HEK293 (cell line): ENCODE measurements around the gene ZNF428.
A peak's percentile ranks its signal among the peaks of the same experiment; 100 is the strongest.

Experiments
- GLI4 ChIP-seq: fragments of 450-650 bp; formaldehyde crosslinking; IDR thresholded peaks from 2 replicates; pipeline ENCODE4 v1.5.1; 2016; ENCODE audit warnings: missing biosample characterization, missing genetic modification characterization
- KLF16 ChIP-seq: fragments of 450-650 bp; formaldehyde crosslinking; IDR thresholded peaks from 2 replicates; pipeline ENCODE4 v1.5.1; 2017; ENCODE audit warnings: missing biosample characterization, missing genetic modification characterization
- OSR2 ChIP-seq: fragments of 450-650 bp; formaldehyde crosslinking; IDR thresholded peaks from 2 replicates; pipeline ENCODE4 v1.5.1; 2016; ENCODE audit warnings: missing biosample characterization, missing genetic modification characterization
- PRDM1 ChIP-seq: fragments of 450-650 bp; formaldehyde crosslinking; IDR thresholded peaks from 2 replicates; pipeline ENCODE4; 2016; ENCODE audit warnings: missing biosample characterization, missing genetic modification characterization
- REPIN1 ChIP-seq: fragments of 450-650 bp; formaldehyde crosslinking; IDR thresholded peaks from 2 replicates; pipeline ENCODE4 v1.5.1; 2017; ENCODE audit warnings: missing biosample characterization, missing genetic modification characterization, low read depth
- SCRT2 ChIP-seq: fragments of 450-650 bp; formaldehyde crosslinking; IDR thresholded peaks from 2 replicates; pipeline ENCODE4 v1.5.1; 2016; ENCODE audit warnings: missing biosample characterization, missing genetic modification characterization
- ZBTB1 ChIP-seq: fragments of 450-650 bp; formaldehyde crosslinking; IDR thresholded peaks from 2 replicates; pipeline ENCODE4 v1.5.1; 2016; ENCODE audit warnings: missing biosample characterization, missing genetic modification characterization
- ZBTB48 ChIP-seq: fragments of 450-650 bp; formaldehyde crosslinking; IDR thresholded peaks from 2 replicates; pipeline ENCODE4 v1.5.1; 2016; ENCODE audit warnings: missing biosample characterization, missing genetic modification characterization
- ZNF121 ChIP-seq: fragments of 450-650 bp; formaldehyde crosslinking; IDR thresholded peaks from 2 replicates; pipeline ENCODE4 v1.5.1; 2016; ENCODE audit warnings: missing biosample characterization, missing genetic modification characterization
- ZNF133 ChIP-seq: fragments of 450-650 bp; formaldehyde crosslinking; IDR thresholded peaks from 2 replicates; pipeline ENCODE4 v1.5.1; 2016; ENCODE audit warnings: missing biosample characterization, missing genetic modification characterization
- ZNF211 ChIP-seq: fragments of 450-650 bp; formaldehyde crosslinking; IDR thresholded peaks from 2 replicates; pipeline ENCODE4 v1.5.1; 2016; ENCODE audit warnings: low read depth, missing biosample characterization, missing genetic modification characterization
- ZNF26 ChIP-seq: fragments of 450-650 bp; formaldehyde crosslinking; IDR thresholded peaks from 2 replicates; pipeline ENCODE4 v1.5.1; 2016; ENCODE audit warnings: missing biosample characterization, missing genetic modification characterization
- ZNF280C ChIP-seq: fragments of 450-650 bp; formaldehyde crosslinking; IDR thresholded peaks from 2 replicates; pipeline ENCODE4 v1.5.1; 2016; ENCODE audit warnings: missing biosample characterization, missing genetic modification characterization
- ZNF324 ChIP-seq: fragments of 450-650 bp; formaldehyde crosslinking; IDR thresholded peaks from 2 replicates; pipeline ENCODE4 v1.5.1; 2016; ENCODE audit warnings: missing biosample characterization, missing genetic modification characterization
- ZNF335 ChIP-seq: fragments of 450-650 bp; formaldehyde crosslinking; conservative IDR thresholded peaks from 2 replicates; pipeline ENCODE4 v1.5.1; 2016; ENCODE audit warnings: missing biosample characterization, missing genetic modification characterization
- ZNF37A ChIP-seq: fragments of 450-650 bp; IDR thresholded peaks from 2 replicates; pipeline ENCODE4 v1.5.1; 2018; ENCODE audit warnings: missing biosample characterization, missing genetic modification characterization
- ZNF488 ChIP-seq: fragments of 450-650 bp; formaldehyde crosslinking; IDR thresholded peaks from 2 replicates; pipeline ENCODE4 v1.5.1; 2016; ENCODE audit warnings: missing biosample characterization, missing genetic modification characterization
- ZNF530 ChIP-seq: fragments of 450-650 bp; formaldehyde crosslinking; IDR thresholded peaks from 2 replicates; pipeline ENCODE4 v1.5.1; 2016; ENCODE audit warnings: low read depth, missing biosample characterization, missing genetic modification characterization
- ZNF629 ChIP-seq: fragments of 450-650 bp; formaldehyde crosslinking; IDR thresholded peaks from 2 replicates; pipeline ENCODE4 v1.5.1; 2017; ENCODE audit warnings: missing biosample characterization, missing genetic modification characterization
- ZNF658 ChIP-seq: fragments of 450-650 bp; formaldehyde crosslinking; IDR thresholded peaks from 2 replicates; pipeline ENCODE4; 2016; ENCODE audit warnings: missing biosample characterization, missing genetic modification characterization
- ZNF664 ChIP-seq: fragments of 450-650 bp; formaldehyde crosslinking; IDR thresholded peaks from 2 replicates; pipeline ENCODE4 v1.5.1; 2016; ENCODE audit warnings: missing biosample characterization, missing genetic modification characterization
- ZXDB ChIP-seq: fragments of 450-650 bp; formaldehyde crosslinking; IDR thresholded peaks from 2 replicates; pipeline ENCODE4 v1.5.1; 2016; ENCODE audit warnings: missing biosample characterization, missing genetic modification characterization
- TF ChIP-seq, protein P1 (sequence below): fragments of 450-650 bp; formaldehyde crosslinking; IDR thresholded peaks from 2 replicates; pipeline ENCODE4 v1.5.1; 2016; ENCODE audit warnings: missing biosample characterization, missing genetic modification characterization, borderline replicate concordance
- TF ChIP-seq, protein P2 (sequence below): fragments of 450-650 bp; formaldehyde crosslinking; IDR thresholded peaks from 2 replicates; pipeline ENCODE4 v1.5.1; 2016; ENCODE audit warnings: missing biosample characterization, missing genetic modification characterization
- TF ChIP-seq, protein P3 (sequence below): fragments of 450-650 bp; formaldehyde crosslinking; IDR thresholded peaks from 2 replicates; pipeline ENCODE4 v1.5.1; 2017; ENCODE audit warnings: missing biosample characterization, missing genetic modification characterization

The ZNF428 gene

DNA sequence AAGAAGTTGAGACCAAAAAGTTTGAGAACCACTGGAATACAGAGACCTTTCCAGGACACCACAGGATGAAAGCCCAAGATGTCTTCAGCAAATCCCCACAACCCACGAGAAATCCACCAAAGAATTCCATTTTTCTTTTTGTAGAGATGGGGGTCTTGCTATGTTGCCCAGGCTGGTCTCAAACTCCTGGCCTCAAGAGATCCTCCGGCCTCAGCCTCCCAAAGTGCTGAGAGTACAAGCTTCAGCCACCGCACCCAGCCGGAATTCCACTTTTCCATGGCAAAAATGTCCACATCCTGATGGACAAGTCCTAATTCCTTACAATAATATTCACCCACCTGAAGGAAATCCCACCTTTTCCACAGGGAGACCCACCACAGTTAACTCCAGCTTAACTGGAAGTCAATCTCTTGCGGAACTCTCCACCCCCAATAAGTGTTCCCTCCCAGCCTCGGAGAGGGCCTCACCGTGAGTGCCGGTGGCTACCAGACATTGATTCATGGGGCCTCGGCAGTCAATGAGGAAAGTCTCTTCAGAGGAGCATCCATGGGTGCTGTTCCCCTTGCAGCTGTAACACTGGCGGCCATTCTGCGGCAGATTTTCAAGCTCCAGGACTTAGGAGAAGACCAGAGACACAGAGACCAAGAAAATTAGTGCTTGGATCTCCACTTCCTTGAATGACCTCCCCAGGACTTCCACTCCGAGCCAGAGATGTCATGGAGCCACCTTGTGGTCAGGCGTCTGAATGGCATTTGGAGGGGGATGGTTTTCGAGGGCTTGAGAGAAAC lies 32.5 kb upstream of the ZNF428 start (continued):
- TF ChIP-seq ZNF658 (tag by site-specific recombination) (no peak), ZBTB1 (tag by site-specific recombination) (no peak), ZNF629 (tag by site-specific recombination) (peak; percentile 35; the same call in 1 of the 2 replicates), ZNF26 (tag by site-specific recombination) (no peak), ZNF664 (tag by site-specific recombination) (no peak), ZNF335 (tag by site-specific recombination) (peak; percentile 70), GLI4 (tag by site-specific recombination) (no peak), ZXDB (tag by site-specific recombination) (peak; percentile 27; the same call in 1 of the 2 replicates), ZNF324 (tag by site-specific recombination) (no peak), OSR2 (tag by site-specific recombination) (no peak), ZNF530 (tag by site-specific recombination) (no peak), ZBTB48 (tag by site-specific recombination) (no peak), PRDM1 (0 out of 2 replicates have a peak, but pooled peaks have one; percentile 36), KLF16 (tag by site-specific recombination) (no peak), ZNF37A (no peak), REPIN1 (tag by site-specific recombination) (no peak), ZNF280C (no peak), ZNF488 (tag by site-specific recombination) (no peak), ZNF211 (tag by site-specific recombination) (no peak), ZNF133 (tag by site-specific recombination) (no peak), ZNF121 (peak; percentile 97), SCRT2 (tag by site-specific recombination) (no peak)
- TF ChIP-seq, protein P1, sequence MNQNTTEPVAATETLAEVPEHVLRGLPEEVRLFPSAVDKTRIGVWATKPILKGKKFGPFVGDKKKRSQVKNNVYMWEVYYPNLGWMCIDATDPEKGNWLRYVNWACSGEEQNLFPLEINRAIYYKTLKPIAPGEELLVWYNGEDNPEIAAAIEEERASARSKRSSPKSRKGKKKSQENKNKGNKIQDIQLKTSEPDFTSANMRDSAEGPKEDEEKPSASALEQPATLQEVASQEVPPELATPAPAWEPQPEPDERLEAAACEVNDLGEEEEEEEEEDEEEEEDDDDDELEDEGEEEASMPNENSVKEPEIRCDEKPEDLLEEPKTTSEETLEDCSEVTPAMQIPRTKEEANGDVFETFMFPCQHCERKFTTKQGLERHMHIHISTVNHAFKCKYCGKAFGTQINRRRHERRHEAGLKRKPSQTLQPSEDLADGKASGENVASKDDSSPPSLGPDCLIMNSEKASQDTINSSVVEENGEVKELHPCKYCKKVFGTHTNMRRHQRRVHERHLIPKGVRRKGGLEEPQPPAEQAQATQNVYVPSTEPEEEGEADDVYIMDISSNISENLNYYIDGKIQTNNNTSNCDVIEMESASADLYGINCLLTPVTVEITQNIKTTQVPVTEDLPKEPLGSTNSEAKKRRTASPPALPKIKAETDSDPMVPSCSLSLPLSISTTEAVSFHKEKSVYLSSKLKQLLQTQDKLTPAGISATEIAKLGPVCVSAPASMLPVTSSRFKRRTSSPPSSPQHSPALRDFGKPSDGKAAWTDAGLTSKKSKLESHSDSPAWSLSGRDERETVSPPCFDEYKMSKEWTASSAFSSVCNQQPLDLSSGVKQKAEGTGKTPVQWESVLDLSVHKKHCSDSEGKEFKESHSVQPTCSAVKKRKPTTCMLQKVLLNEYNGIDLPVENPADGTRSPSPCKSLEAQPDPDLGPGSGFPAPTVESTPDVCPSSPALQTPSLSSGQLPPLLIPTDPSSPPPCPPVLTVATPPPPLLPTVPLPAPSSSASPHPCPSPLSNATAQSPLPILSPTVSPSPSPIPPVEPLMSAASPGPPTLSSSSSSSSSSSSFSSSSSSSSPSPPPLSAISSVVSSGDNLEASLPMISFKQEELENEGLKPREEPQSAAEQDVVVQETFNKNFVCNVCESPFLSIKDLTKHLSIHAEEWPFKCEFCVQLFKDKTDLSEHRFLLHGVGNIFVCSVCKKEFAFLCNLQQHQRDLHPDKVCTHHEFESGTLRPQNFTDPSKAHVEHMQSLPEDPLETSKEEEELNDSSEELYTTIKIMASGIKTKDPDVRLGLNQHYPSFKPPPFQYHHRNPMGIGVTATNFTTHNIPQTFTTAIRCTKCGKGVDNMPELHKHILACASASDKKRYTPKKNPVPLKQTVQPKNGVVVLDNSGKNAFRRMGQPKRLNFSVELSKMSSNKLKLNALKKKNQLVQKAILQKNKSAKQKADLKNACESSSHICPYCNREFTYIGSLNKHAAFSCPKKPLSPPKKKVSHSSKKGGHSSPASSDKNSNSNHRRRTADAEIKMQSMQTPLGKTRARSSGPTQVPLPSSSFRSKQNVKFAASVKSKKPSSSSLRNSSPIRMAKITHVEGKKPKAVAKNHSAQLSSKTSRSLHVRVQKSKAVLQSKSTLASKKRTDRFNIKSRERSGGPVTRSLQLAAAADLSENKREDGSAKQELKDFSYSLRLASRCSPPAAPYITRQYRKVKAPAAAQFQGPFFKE: no peak
- TF ChIP-seq, protein P2, sequence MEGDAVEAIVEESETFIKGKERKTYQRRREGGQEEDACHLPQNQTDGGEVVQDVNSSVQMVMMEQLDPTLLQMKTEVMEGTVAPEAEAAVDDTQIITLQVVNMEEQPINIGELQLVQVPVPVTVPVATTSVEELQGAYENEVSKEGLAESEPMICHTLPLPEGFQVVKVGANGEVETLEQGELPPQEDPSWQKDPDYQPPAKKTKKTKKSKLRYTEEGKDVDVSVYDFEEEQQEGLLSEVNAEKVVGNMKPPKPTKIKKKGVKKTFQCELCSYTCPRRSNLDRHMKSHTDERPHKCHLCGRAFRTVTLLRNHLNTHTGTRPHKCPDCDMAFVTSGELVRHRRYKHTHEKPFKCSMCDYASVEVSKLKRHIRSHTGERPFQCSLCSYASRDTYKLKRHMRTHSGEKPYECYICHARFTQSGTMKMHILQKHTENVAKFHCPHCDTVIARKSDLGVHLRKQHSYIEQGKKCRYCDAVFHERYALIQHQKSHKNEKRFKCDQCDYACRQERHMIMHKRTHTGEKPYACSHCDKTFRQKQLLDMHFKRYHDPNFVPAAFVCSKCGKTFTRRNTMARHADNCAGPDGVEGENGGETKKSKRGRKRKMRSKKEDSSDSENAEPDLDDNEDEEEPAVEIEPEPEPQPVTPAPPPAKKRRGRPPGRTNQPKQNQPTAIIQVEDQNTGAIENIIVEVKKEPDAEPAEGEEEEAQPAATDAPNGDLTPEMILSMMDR (tag by site-specific recombination): peak; percentile 94
- TF ChIP-seq, protein P3, sequence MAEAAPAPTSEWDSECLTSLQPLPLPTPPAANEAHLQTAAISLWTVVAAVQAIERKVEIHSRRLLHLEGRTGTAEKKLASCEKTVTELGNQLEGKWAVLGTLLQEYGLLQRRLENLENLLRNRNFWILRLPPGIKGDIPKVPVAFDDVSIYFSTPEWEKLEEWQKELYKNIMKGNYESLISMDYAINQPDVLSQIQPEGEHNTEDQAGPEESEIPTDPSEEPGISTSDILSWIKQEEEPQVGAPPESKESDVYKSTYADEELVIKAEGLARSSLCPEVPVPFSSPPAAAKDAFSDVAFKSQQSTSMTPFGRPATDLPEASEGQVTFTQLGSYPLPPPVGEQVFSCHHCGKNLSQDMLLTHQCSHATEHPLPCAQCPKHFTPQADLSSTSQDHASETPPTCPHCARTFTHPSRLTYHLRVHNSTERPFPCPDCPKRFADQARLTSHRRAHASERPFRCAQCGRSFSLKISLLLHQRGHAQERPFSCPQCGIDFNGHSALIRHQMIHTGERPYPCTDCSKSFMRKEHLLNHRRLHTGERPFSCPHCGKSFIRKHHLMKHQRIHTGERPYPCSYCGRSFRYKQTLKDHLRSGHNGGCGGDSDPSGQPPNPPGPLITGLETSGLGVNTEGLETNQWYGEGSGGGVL (tag by site-specific recombination): no peak
